Skin of body (tissue), 2 donors: ENCODE measurements around the gene TYW3. TPM values are rescaled to one million over a fixed set of nuclear protein-coding genes. Genes with fewer than 3 reads are reported as not detected.

Source experiments
- DNase-seq: peaks from one replicate; lab custom pipeline; 2025; lab: John Stamatoyannopoulos, UW
- total RNA-seq: library from RNA; depleted of rRNA; stranded (reverse); fragments of >200 nt; gene quantifications from one replicate; pipeline ENCODE4 v1.2.3, GENCODE V29; 2014

Gene TYW3
- total RNA-seq, 1 donor from 2014 or later: 13.1 TPM

- no peak for DNase-seq
Measured at GRCh38 chr1:74780594-74780993, 47.6 kb downstream of the TYW3 start.

GRCh38 chr1:74785944-74786343, 53.0 kb downstream of the TYW3 start:
- no peak for DNase-seq

- DNase-seq: no peak
Measured at GRCh38 chr1:74790453-74790852, 57.5 kb downstream of the TYW3 start.

- no peak for DNase-seq
Measured at GRCh38 chr1:74791491-74791890, 58.5 kb downstream of the TYW3 start.

GRCh38 chr1:74799119-74799657, 66.2 kb downstream of the TYW3 start:
- DNase-seq: no peak

- DNase-seq: no peak
Measured at GRCh38 chr1:74811436-74812179, 78.7 kb downstream of the TYW3 start.

GRCh38 chr1:74812180-74812541, 79.2 kb downstream of the TYW3 start:
- no peak for DNase-seq

Other genes starting within 250 kb of the TYW3 start
- not detected for gene LRRC53, start 220.5 kb upstream of the TYW3 start, total RNA-seq
- gene ERICH3, start 59.4 kb upstream of the TYW3 start, total RNA-seq: 0.10 TPM
- gene CRYZ, start 102 bp upstream of the TYW3 start, total RNA-seq: 30.4 TPM